GM12878 (cell line): ENCODE results near the gene KIFC3. TPM values are rescaled to one million over a fixed set of nuclear protein-coding genes. Genes with fewer than 3 reads are reported as not detected.

Experiments
- ATAC-seq: fragments of 200-7000 bp; cut with Tn5 transposase; 3 replicates; pipeline ENCODE4 v1.9.1; 2020; ENCODE audit warnings: mild to moderate bottlenecking, moderate library complexity
- BruUV-seq: library from RNA; stranded (reverse); fragments of 400-500 nt; replicated peaks from 2 replicates; lab custom pipeline; 2021; lab: Mats Ljungman, UMichigan
- CTCF ChIA-PET: fragments of 300-600 bp; sonication (Branson Sonifier 250); formaldehyde crosslinking; extraction: SDS; loops from one replicate; lab custom pipeline; 2021; ENCODE audit warnings: inconsistent platforms; lab: Yijun Ruan, JAX
- POLR2A ChIA-PET: fragments of 350-600 bp; formaldehyde crosslinking; extraction: SDS; loops from one replicate; lab custom pipeline; 2021; ENCODE audit warnings: inconsistent platforms; lab: Charles Lee
- RAD21 ChIA-PET: fragments of 300-600 bp; sonication (Branson Sonifier 250); formaldehyde crosslinking; loops from one replicate; lab custom pipeline; 2023; ENCODE audit warnings: antibody characterized with exemption; ENCODE audit not compliant: unreplicated experiment; lab: Charles Lee
- SMC1A ChIA-PET: fragments of 300-600 bp; sonication (Branson Sonifier 250); formaldehyde crosslinking; loops from one replicate; lab custom pipeline; 2023; ENCODE audit not compliant: unreplicated experiment, uncharacterized antibody; lab: Charles Lee
- DNase-seq: peaks from one replicate; pipeline ENCODE4 v3.0.0-alpha.2; 2011; ENCODE audit warnings: low read depth, low spot score
- FAIRE-seq: peaks from 3 replicates; lab custom pipeline; 2011; peaks lifted over from hg19 to GRCh38; lab: Jason Lieb, UNC
- H2AFZ ChIP-seq: 2 replicates; pipeline ENCODE4 v1.6.0; 2011; ENCODE audit warnings: low read depth, low read length, control low read depth; ENCODE audit not compliant: control insufficient read depth
- H3K27ac ChIP-seq: 2 replicates; pipeline ENCODE4 v1.5.1; 2011; ENCODE audit warnings: control low read depth; ENCODE audit not compliant: control insufficient read depth, insufficient read depth
- H3K27me3 ChIP-seq, 2 experiments: replicated peaks in 1 of 2; 2 replicates each; pipeline versions ENCODE4 v1.6.0 to v1.6.1; 2011; ENCODE audit warnings: low read length in 1 of 2; ENCODE audit not compliant: control insufficient read depth in 2 of 2, insufficient read depth in 2 of 2
- H3K36me3 ChIP-seq, 2 experiments: 2 replicates each; pipeline ENCODE4 v1.5.1; 2011; ENCODE audit warnings: low read length in 1 of 2; ENCODE audit not compliant: control insufficient read depth in 2 of 2, insufficient read depth in 2 of 2
- H3K4me1 ChIP-seq: 2 replicates; pipeline ENCODE4 v1.6.1; 2011; ENCODE audit warnings: mild to moderate bottlenecking, low read length, moderate library complexity, mixed read lengths; ENCODE audit not compliant: control insufficient read depth, insufficient read depth
- H3K4me2 ChIP-seq: 2 replicates; pipeline ENCODE4 v1.6.0; 2011; ENCODE audit warnings: control low read depth; ENCODE audit not compliant: control insufficient read depth, insufficient read depth
- H3K4me3 ChIP-seq: fragments of 200-600 bp; sonication (generic); 2 replicates; pipeline ENCODE4 v1.5.1; 2016
- H3K79me2 ChIP-seq: 2 replicates; pipeline ENCODE4 v1.6.0; 2011; ENCODE audit warnings: low read length; ENCODE audit not compliant: control insufficient read depth, insufficient read depth
- H3K9ac ChIP-seq: 2 replicates; pipeline ENCODE4 v1.8.0; 2011; ENCODE audit warnings: low read length, control low read depth, mixed read lengths; ENCODE audit not compliant: control insufficient read depth, insufficient read depth
- H3K9me3 ChIP-seq: replicated peaks from 3 replicates; pipeline ENCODE4 v1.5.1; 2011; ENCODE audit warnings: mild to moderate bottlenecking, low read length; ENCODE audit not compliant: control insufficient read depth, insufficient read depth
- H4K20me1 ChIP-seq: 2 replicates; pipeline ENCODE4 v1.6.0; 2011; ENCODE audit not compliant: control insufficient read depth, insufficient read depth
- GABPA ChIP-seq: IDR thresholded peaks from 2 replicates; pipeline ENCODE4 v1.6.1; 2014; ENCODE audit warnings: antibody characterized with exemption, low read depth, mild to moderate bottlenecking, inconsistent platforms
- NFXL1 ChIP-seq: fragments of 450-650 bp; IDR thresholded peaks from 2 replicates; pipeline ENCODE4 v1.6.1; 2017; ENCODE audit warnings: antibody characterized with exemption, mild to moderate bottlenecking, borderline replicate concordance
- SPI1 ChIP-seq: IDR thresholded peaks from 2 replicates; pipeline ENCODE4 v1.6.1; 2011; ENCODE audit warnings: low read depth, mild to moderate bottlenecking, low read length, moderate library complexity, borderline replicate concordance; ENCODE audit not compliant: insufficient read depth
- WRNIP1 ChIP-seq: IDR thresholded peaks from 2 replicates; pipeline ENCODE4 v1.6.1; 2011; ENCODE audit warnings: low read depth, low read length, improper control_type of control experiment, borderline replicate concordance
- ZNF274 ChIP-seq: IDR thresholded peaks from one replicate; pipeline ENCODE4 v1.8.0; 2011; ENCODE audit not compliant: insufficient read length, insufficient read depth
- WGBS: methylation state at CpG from one replicate; pipeline ENCODE4 v1.1.6; 2016; ENCODE audit warnings: low lambda C conversion rate; ENCODE audit not compliant: insufficient replicate concordance, insufficient coverage; ENCODE audit errors: missing lambda C conversion rate; 5-methylcytosine and 5-hydroxymethylcytosine counted together
- in situ Hi-C: fragments of 300-500 bp; cut with MboI; formaldehyde crosslinking; loops from 9 replicates; pipeline ENCODE4 v1.14.3; 2018; ENCODE audit warnings: mixed read lengths
- intact Hi-C: fragments of 100-400 bp; cut with micrococcal nuclease; formaldehyde crosslinking; loops from one replicate; pipeline ENCODE4 v1.14.2; 2022; ENCODE audit not compliant: unreplicated experiment
- polyA plus RNA-seq, 11 experiments: library from polyadenylated mRNA; depleted of rRNA in 4 of 11; unstranded in 6 of 11; stranded (reverse) in 5 of 11; fragments of >200 nt; fragmentation: Nextera tagmentation in 4 of 11; fragmentation: Illumina TruSeq in 1 of 11; extraction: Ambion mirVana in 4 of 11; extraction: Trizol in 1 of 11; gene quantifications; 1 replicate in 1 of 11; 2 replicates in 10 of 11; pipeline versions ENCODE4 v1.2.1 to v1.2.3, GENCODE V29; 2011 to 2016; ENCODE audit warnings: inconsistent platforms in 2 of 11, missing spikeins in 2 of 11, low read depth in 1 of 11
- total RNA-seq, 4 experiments: library from RNA; depleted of rRNA in 3 of 4; stranded (reverse); fragments of >200 nt in 3 of 4; fragmentation: Illumina TruSeq in 1 of 4; extraction: Trizol in 1 of 4; gene quantifications; 2 replicates each; pipeline versions ENCODE4 v1.2.1 to v1.2.3, GENCODE V29; 2013 to 2021
- TF ChIP-seq, protein P1 (sequence below): fragments of 450-650 bp; formaldehyde crosslinking; IDR thresholded peaks from 2 replicates; pipeline ENCODE4 v1.4.0; 2022; ENCODE audit warnings: mild to moderate bottlenecking, moderate library complexity

KIFC3 gene
- total and polyA plus RNA-seq, 10 of the 15 experiments (the other 5 are each of a cell fraction or from before 2014, with no cell fraction given): 0.22 to 1.3 (median 0.26) TPM; not detected in 3

DNA sequence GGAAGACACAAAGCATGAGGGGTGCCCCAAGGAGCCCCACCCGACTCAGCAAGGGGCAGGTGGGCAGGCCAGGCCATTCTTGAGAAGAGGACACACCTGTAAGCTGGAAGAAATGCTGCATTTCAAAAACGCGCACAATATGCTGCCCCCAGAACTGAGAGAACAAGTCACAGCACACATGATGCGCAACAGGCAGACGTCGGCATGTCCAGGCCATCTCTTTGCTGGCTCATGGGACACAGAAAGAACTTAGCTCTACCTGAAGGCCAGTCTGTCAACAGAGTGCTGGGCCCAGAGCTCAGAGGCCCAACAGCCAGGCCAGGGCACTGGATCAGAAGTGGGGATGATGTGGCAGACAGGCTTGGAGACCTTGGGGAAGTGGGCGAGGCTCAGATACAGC is 18.0 kb downstream of the KIFC3 start:
- BruUV-seq: no TSS peak
- POLR2A ChIA-PET: no interaction called here
- intact Hi-C loops (no loop called here), in situ Hi-C loops (no loop called here)
- H2AFZ ChIP-seq: no peak overlapping the region
- no peaks in the 10 kb centered on the region for H3K9me3 ChIP-seq
- no peak overlapping the region for H3K9ac ChIP-seq
- no peak overlapping the region for H3K4me2 ChIP-seq
- no peaks in the 10 kb centered on the region; a peak in 2 of 4 replicates for H3K27me3 ChIP-seq
- H3K4me1 ChIP-seq: no peaks in the 10 kb centered on the region
- H4K20me1 ChIP-seq: no peaks in the 10 kb centered on the region
- CTCF ChIA-PET: no interaction called here
- no peak overlapping the region for H3K27ac ChIP-seq
- DNase-seq: no peak
- ATAC-seq: no peak
- H3K4me3 ChIP-seq: no peak overlapping the region
- 63% methylated on average over 7 of the region's 7 CpGs for whole genome bisulfite sequencing
- FAIRE-seq: no peak
- no peaks in the 10 kb centered on the region for H3K36me3 ChIP-seq
- SMC1A ChIA-PET: no interaction called here
- RAD21 ChIA-PET: no interaction called here
- no peaks in the 10 kb centered on the region for H3K79me2 ChIP-seq
- TF ChIP-seq NFXL1 (no peak), WRNIP1 (no peak), ZNF274 (no peak), SPI1 (no peak), GABPA (no peak)
- TF ChIP-seq, protein P1, sequence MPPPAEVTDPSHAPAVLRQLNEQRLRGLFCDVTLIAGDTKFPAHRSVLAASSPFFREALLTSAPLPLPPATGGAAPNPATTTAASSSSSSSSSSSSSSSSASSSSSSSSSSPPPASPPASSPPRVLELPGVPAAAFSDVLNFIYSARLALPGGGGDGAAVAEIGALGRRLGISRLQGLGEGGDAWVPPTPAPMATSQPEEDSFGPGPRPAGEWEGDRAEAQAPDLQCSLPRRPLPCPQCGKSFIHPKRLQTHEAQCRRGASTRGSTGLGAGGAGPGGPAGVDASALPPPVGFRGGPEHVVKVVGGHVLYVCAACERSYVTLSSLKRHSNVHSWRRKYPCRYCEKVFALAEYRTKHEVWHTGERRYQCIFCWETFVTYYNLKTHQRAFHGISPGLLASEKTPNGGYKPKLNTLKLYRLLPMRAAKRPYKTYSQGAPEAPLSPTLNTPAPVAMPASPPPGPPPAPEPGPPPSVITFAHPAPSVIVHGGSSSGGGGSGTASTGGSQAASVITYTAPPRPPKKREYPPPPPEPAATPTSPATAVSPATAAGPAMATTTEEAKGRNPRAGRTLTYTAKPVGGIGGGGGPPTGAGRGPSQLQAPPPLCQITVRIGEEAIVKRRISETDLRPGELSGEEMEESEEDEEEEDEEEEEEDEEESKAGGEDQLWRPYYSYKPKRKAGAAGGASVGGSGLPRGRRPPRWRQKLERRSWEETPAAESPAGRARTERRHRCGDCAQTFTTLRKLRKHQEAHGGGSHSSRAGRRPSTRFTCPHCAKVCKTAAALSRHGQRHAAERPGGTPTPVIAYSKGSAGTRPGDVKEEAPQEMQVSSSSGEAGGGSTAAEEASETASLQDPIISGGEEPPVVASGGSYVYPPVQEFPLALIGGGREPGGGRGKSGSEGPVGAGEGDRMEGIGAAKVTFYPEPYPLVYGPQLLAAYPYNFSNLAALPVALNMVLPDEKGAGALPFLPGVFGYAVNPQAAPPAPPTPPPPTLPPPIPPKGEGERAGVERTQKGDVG: no peak
